GM10266 (cell line): Measurements from ENCODE around the gene TUBB2A.
"Not testable (repeated sequence)": the region's sequence is repeated elsewhere in the genome, so short reads cannot be mapped to it uniquely, and the experiment has no call there.

ENCODE experiments used
- DNase-seq: peaks from one replicate; pipeline ENCODE4 v3.0.0; 2012; ENCODE audit errors: extremely low spot score
- CTCF ChIP-seq: IDR thresholded peaks from 2 replicates; pipeline ENCODE4 v1.5.1; 2012; ENCODE audit warnings: mild to moderate bottlenecking, low read depth; ENCODE audit not compliant: control insufficient read depth, insufficient read depth; ENCODE audit errors: missing control alignments

TUBB2A gene

GRCh38 chr6:3193102-3193849 is 35.9 kb upstream of the TUBB2A start:
- no peak for TF ChIP-seq CTCF
- no peak for DNase-seq

- no peak for DNase-seq
- no peak for TF ChIP-seq CTCF
These were observed 33.4 kb upstream of the TUBB2A start for GRCh38 chr6:3190779-3191178.

- DNase-seq = no peak
- no peak for TF ChIP-seq CTCF
These were observed 32.7 kb upstream of the TUBB2A start for GRCh38 chr6:3190056-3190455.

- DNase-seq = not testable (repeated sequence)
These were observed 31.8 kb upstream of the TUBB2A start for GRCh38 chr6:3189192-3189591.

GRCh38 chr6:3188262-3188661 is 30.9 kb upstream of the TUBB2A start:
- TF ChIP-seq CTCF = no peak

GRCh38 chr6:3186974-3187382 is 29.6 kb upstream of the TUBB2A start:
- peak; percentile 37 for DNase-seq
- no peak for TF ChIP-seq CTCF

More at GRCh38 chr6:3188262-3188661, 30.9 kb upstream of the TUBB2A start:
- no peak for DNase-seq

- no peak for DNase-seq
- TF ChIP-seq CTCF = no peak
These were observed 25.7 kb upstream of the TUBB2A start for GRCh38 chr6:3183066-3183465.

GRCh38 chr6:3181105-3181504 is 23.8 kb upstream of the TUBB2A start:
- TF ChIP-seq CTCF = no peak
- no peak for DNase-seq

GRCh38 chr6:3179945-3180344 is 22.6 kb upstream of the TUBB2A start:
- not testable (repeated sequence) for DNase-seq

- DNase-seq = not testable (repeated sequence)
These were observed 21.3 kb upstream of the TUBB2A start for GRCh38 chr6:3178666-3179065.
